H9 (cell line): ENCODE results near the gene TMC2. TPM values are rescaled to one million over a fixed set of nuclear protein-coding genes. Genes with fewer than 3 reads are reported as not detected.

Source experiments
- DNase-seq: peaks from one replicate; pipeline ENCODE4 v3.0.0-alpha.2; 2017
- H2AFZ ChIP-seq: one replicate; pipeline ENCODE4 v1.6.1; 2013; ENCODE audit warnings: mild to moderate bottlenecking, low read length, control low read depth, moderate library complexity
- H2AK5ac ChIP-seq: 2 replicates; pipeline ENCODE4 v1.6.1; 2013; ENCODE audit warnings: low read length, control low read depth, mixed read lengths; ENCODE audit not compliant: insufficient read length
- H2BK120ac ChIP-seq: one replicate; pipeline ENCODE4 v1.6.1; 2013; ENCODE audit warnings: low read depth, mild to moderate bottlenecking, low read length, control low read depth, inconsistent platforms; ENCODE audit not compliant: poor library complexity, severe bottlenecking
- H2BK12ac ChIP-seq: 2 replicates; pipeline ENCODE4 v1.6.1; 2013; ENCODE audit warnings: low read length, control low read depth, mixed read lengths, low read depth; ENCODE audit not compliant: insufficient read length
- H2BK15ac ChIP-seq: 2 replicates; pipeline ENCODE4 v1.6.1; 2013; ENCODE audit warnings: low read depth, low read length, control low read depth
- H2BK20ac ChIP-seq: one replicate; pipeline ENCODE4 v1.6.1; 2013; ENCODE audit warnings: low read depth, mild to moderate bottlenecking, low read length, control low read depth, inconsistent platforms; ENCODE audit not compliant: poor library complexity, severe bottlenecking
- H2BK5ac ChIP-seq: 2 replicates; pipeline ENCODE4 v1.6.1; 2013; ENCODE audit warnings: low read length, control low read depth, mixed read lengths; ENCODE audit not compliant: insufficient read length
- H3K14ac ChIP-seq: 2 replicates; pipeline ENCODE4 v1.6.1; 2013; ENCODE audit warnings: low read length, control low read depth; ENCODE audit not compliant: insufficient read depth
- H3K18ac ChIP-seq: 2 replicates; pipeline ENCODE4 v1.6.1; 2013; ENCODE audit warnings: low read depth, mild to moderate bottlenecking, mixed read lengths, low read length, control low read depth; ENCODE audit not compliant: insufficient read length
- H3K23ac ChIP-seq: 2 replicates; pipeline ENCODE4 v1.6.1; 2013; ENCODE audit warnings: low read length, control low read depth, mixed read lengths, low read depth; ENCODE audit not compliant: insufficient read length
- H3K23me2 ChIP-seq: 2 replicates; pipeline ENCODE4 v1.6.1; 2013; ENCODE audit warnings: low read depth, mild to moderate bottlenecking, mixed read lengths, low read length, control low read depth; ENCODE audit not compliant: insufficient read length, poor library complexity, severe bottlenecking
- H3K27ac ChIP-seq: 2 replicates; pipeline ENCODE4 v1.5.1; 2013; ENCODE audit warnings: low read length, control low read depth, mixed read lengths, low read depth; ENCODE audit not compliant: insufficient read length
- H3K27me3 ChIP-seq: 2 replicates; pipeline ENCODE4 v1.6.1; 2013; ENCODE audit warnings: low read length, control low read depth, inconsistent platforms; ENCODE audit not compliant: insufficient read depth
- H3K4ac ChIP-seq: 2 replicates; pipeline ENCODE4 v1.6.1; 2013; ENCODE audit warnings: low read depth, mild to moderate bottlenecking, control low read depth, inconsistent platforms, low read length, moderate library complexity
- H3K4me1 ChIP-seq: 2 replicates; pipeline ENCODE4 v1.6.1; 2013; ENCODE audit warnings: low read length, control low read depth, inconsistent platforms; ENCODE audit not compliant: insufficient read depth
- H3K4me2 ChIP-seq: 2 replicates; pipeline ENCODE4 v1.6.1; 2013; ENCODE audit warnings: low read length, control low read depth, mixed read lengths; ENCODE audit not compliant: insufficient read length, insufficient read depth
- H3K56ac ChIP-seq: 2 replicates; pipeline ENCODE4 v1.6.1; 2013; ENCODE audit warnings: low read depth, mild to moderate bottlenecking, mixed read lengths, low read length, control low read depth; ENCODE audit not compliant: insufficient read length
- H3K79me1 ChIP-seq: 2 replicates; pipeline ENCODE4 v1.6.1; 2013; ENCODE audit warnings: low read depth, mild to moderate bottlenecking, moderate library complexity, low read length, control low read depth, inconsistent platforms; ENCODE audit not compliant: insufficient read depth, poor library complexity, severe bottlenecking
- H3K79me2 ChIP-seq: 2 replicates; pipeline ENCODE4 v1.6.1; 2013; ENCODE audit warnings: low read length, control low read depth, inconsistent platforms; ENCODE audit not compliant: insufficient read depth
- H3K9ac ChIP-seq: 2 replicates; pipeline ENCODE4 v1.6.1; 2013; ENCODE audit warnings: low read length, control low read depth, mixed read lengths; ENCODE audit not compliant: insufficient read length; ENCODE audit errors: extremely low read depth
- H3K9me3 ChIP-seq: one replicate; pipeline ENCODE4 v1.6.1; 2013; ENCODE audit warnings: low read depth, low read length, inconsistent platforms; ENCODE audit not compliant: control insufficient read depth
- H3T11ph ChIP-seq: one replicate; pipeline ENCODE4 v1.6.1; 2013; ENCODE audit warnings: mild to moderate bottlenecking, low read length, control low read depth, inconsistent platforms
- H4K20me1 ChIP-seq: one replicate; pipeline ENCODE4 v1.6.1; 2013; ENCODE audit not compliant: control insufficient read depth, insufficient read length, insufficient read depth
- H4K5ac ChIP-seq: 2 replicates; pipeline ENCODE4 v1.6.1; 2013; ENCODE audit warnings: low read depth, mild to moderate bottlenecking, mixed read lengths, low read length, control low read depth; ENCODE audit not compliant: insufficient read length
- H4K8ac ChIP-seq: replicated peaks from 2 replicates; pipeline ENCODE4 v1.6.1; 2013; ENCODE audit warnings: low read length, control low read depth, mixed read lengths, low read depth; ENCODE audit not compliant: insufficient read length
- H4K91ac ChIP-seq: 2 replicates; pipeline ENCODE4 v1.6.1; 2013; ENCODE audit warnings: low read depth, mild to moderate bottlenecking, moderate library complexity, mixed read lengths, low read length, control low read depth; ENCODE audit not compliant: insufficient read length
- H3K27ac Mint-ChIP-seq, 3 experiments: 2 replicates in 2 of 3; 3 replicates in 1 of 3; pipeline ENCODE4 v1.8.0; 2020 to 2021; ENCODE audit warnings: mixed read lengths in 3 of 3, mild to moderate bottlenecking in 1 of 3, moderate library complexity in 1 of 3
- H3K27me3 Mint-ChIP-seq: 2 replicates; pipeline ENCODE4 v1.8.0; 2021; ENCODE audit warnings: low read depth, mild to moderate bottlenecking, moderate library complexity, mixed read lengths
- H3K36me3 Mint-ChIP-seq, 3 experiments: 2 replicates in 2 of 3; 3 replicates in 1 of 3; pipeline ENCODE4 v1.8.0; 2020 to 2021; ENCODE audit warnings: low read depth in 3 of 3, mixed read lengths in 3 of 3; ENCODE audit not compliant: insufficient read depth in 1 of 3
- H3K4me1 Mint-ChIP-seq, 2 experiments: 2 replicates each; pipeline ENCODE4 v1.8.0; 2020; ENCODE audit warnings: mixed read lengths in 2 of 2
- H3K4me3 Mint-ChIP-seq, 2 experiments: 2 replicates in 1 of 2; 3 replicates in 1 of 2; pipeline ENCODE4 v1.8.0; 2020 to 2021; ENCODE audit warnings: mild to moderate bottlenecking in 2 of 2, mixed read lengths in 2 of 2, moderate library complexity in 1 of 2
- H3K9me3 Mint-ChIP-seq, 2 experiments: 2 replicates in 1 of 2; 3 replicates in 1 of 2; pipeline ENCODE4 v1.8.0; 2020; ENCODE audit warnings: mild to moderate bottlenecking in 2 of 2, mixed read lengths in 2 of 2, moderate library complexity in 1 of 2
- WGBS: extraction: QIAGEN DNeasy Blood & Tissue Kit; methylation state at CpG from one replicate; pipeline ENCODE4 v1.1.7; 2013; ENCODE audit warnings: missing lambda C conversion rate, low lambda C conversion rate, mixed read lengths; ENCODE audit not compliant: insufficient read length; ENCODE audit errors: extremely low coverage; 5-methylcytosine and 5-hydroxymethylcytosine counted together
- total RNA-seq: library from RNA; stranded (reverse); gene quantifications from 2 replicates; pipeline ENCODE4 v1.2.1, GENCODE V29; 2021
- TF ChIP-seq, protein P1 (sequence below): fragments of 200-600 bp; sonication (generic); conservative IDR thresholded peaks from 3 replicates; pipeline ENCODE4 v1.8.0; 2021; ENCODE audit warnings: antibody characterized with exemption, mild to moderate bottlenecking

TMC2 gene
- total RNA-seq, 1 experiment from 2014 or later = not detected

DNA sequence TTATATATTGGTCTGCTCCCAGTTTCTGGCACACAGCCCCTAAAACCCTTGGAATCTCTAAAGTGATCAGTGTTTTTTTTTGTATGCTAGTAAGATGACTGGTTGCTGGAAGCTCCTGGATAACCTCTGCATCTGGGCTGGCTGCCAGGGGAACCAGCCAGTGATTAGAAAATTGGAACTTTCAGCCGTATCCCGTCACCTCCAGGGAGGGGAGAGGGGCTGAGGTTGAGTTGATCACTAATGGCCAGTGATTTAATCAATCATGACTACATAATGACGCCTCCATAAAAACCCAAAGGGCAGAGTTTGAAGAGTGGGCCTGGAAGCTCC, 68.1 kb downstream of the TMC2 start:
- Mint-ChIP-seq H3K27ac (no peak overlapping the region), H3K4me3 (no peak overlapping the region), H3K36me3 (peaks cover 0 to 7% (median 3%) of the 10 kb centered on the region in 3 experiments; a peak in 4 of 7 replicates), H3K9me3 (peaks cover 18 to 28% of the 10 kb centered on the region in 2 experiments), H3K27me3 (peaks cover 8% of the 10 kb centered on the region), H3K4me1 (peaks cover 8 to 9% of the 10 kb centered on the region in 2 experiments)
- H4K5ac ChIP-seq = no peak overlapping the region
- H3K18ac ChIP-seq = no peak overlapping the region
- H2BK120ac ChIP-seq = no peak overlapping the region
- H2BK12ac ChIP-seq = no peak overlapping the region
- no peak overlapping the region for H2AK5ac ChIP-seq
- no peak overlapping the region for H3K14ac ChIP-seq
- H3K4ac ChIP-seq = no peak overlapping the region
- no peak overlapping the region for H3K23ac ChIP-seq
- no peaks in the 10 kb centered on the region for H3K79me1 ChIP-seq
- H3K9me3 ChIP-seq = peaks cover 5% of the 10 kb centered on the region
- no peak overlapping the region for H2BK5ac ChIP-seq
- H3T11ph ChIP-seq = no peak overlapping the region
- no peak overlapping the region for H2BK15ac ChIP-seq
- no peaks in the 10 kb centered on the region for H3K23me2 ChIP-seq
- H3K4me2 ChIP-seq = no peak overlapping the region
- H4K20me1 ChIP-seq = no peaks in the 10 kb centered on the region
- H3K56ac ChIP-seq = no peak overlapping the region
- H4K91ac ChIP-seq = no peak overlapping the region
- no peak overlapping the region for H4K8ac ChIP-seq
- no CpG with 5 or more reads among the region's 3 CpGs for whole genome bisulfite sequencing
- H3K27ac ChIP-seq = no peak overlapping the region
- H3K27me3 ChIP-seq = no peaks in the 10 kb centered on the region
- H3K79me2 ChIP-seq = no peaks in the 10 kb centered on the region
- H3K4me1 ChIP-seq = no peaks in the 10 kb centered on the region
- DNase-seq = no peak
- no peak overlapping the region for H2BK20ac ChIP-seq
- H2AFZ ChIP-seq = no peak overlapping the region
- TF ChIP-seq, protein P1, sequence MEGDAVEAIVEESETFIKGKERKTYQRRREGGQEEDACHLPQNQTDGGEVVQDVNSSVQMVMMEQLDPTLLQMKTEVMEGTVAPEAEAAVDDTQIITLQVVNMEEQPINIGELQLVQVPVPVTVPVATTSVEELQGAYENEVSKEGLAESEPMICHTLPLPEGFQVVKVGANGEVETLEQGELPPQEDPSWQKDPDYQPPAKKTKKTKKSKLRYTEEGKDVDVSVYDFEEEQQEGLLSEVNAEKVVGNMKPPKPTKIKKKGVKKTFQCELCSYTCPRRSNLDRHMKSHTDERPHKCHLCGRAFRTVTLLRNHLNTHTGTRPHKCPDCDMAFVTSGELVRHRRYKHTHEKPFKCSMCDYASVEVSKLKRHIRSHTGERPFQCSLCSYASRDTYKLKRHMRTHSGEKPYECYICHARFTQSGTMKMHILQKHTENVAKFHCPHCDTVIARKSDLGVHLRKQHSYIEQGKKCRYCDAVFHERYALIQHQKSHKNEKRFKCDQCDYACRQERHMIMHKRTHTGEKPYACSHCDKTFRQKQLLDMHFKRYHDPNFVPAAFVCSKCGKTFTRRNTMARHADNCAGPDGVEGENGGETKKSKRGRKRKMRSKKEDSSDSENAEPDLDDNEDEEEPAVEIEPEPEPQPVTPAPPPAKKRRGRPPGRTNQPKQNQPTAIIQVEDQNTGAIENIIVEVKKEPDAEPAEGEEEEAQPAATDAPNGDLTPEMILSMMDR = no peak
- no peak overlapping the region for H3K9ac ChIP-seq
